Endothelial cell of umbilical vein (primary cell): ENCODE measurements around the gene LMTK2.

Experiments used
- CTCF ChIP-seq, 2 donors: IDR thresholded peaks; 1 replicate in 1 of 2; 2 replicates in 1 of 2; pipeline ENCODE4 v1.5.1; 2011; ENCODE audit warnings: low read length in 2 of 2, mild to moderate bottlenecking in 2 of 2, moderate library complexity in 2 of 2, control low read depth in 1 of 2, inconsistent platforms in 1 of 2, low read depth in 1 of 2; ENCODE audit not compliant: insufficient read depth in 1 of 2; ENCODE audit errors: extremely low read depth in 1 of 2
- EZH2 ChIP-seq: IDR thresholded peaks from 2 replicates; pipeline ENCODE4 v1.6.1; 2012; ENCODE audit warnings: borderline replicate concordance, low read depth, mild to moderate bottlenecking, moderate library complexity, low read length, inconsistent platforms; ENCODE audit not compliant: severe bottlenecking
- JUN ChIP-seq: IDR thresholded peaks from 2 replicates; pipeline ENCODE4 v1.6.1; 2011; ENCODE audit warnings: borderline replicate concordance, low read depth; ENCODE audit not compliant: insufficient read length, insufficient read depth
- MAX ChIP-seq: IDR thresholded peaks from 2 replicates; pipeline ENCODE4 v1.6.1; 2011; ENCODE audit not compliant: insufficient read depth, insufficient read length
- MYC ChIP-seq: IDR thresholded peaks from one replicate; pipeline ENCODE4 v1.6.1; 2011; ENCODE audit warnings: mild to moderate bottlenecking, low read depth, low read length
- POLR2A ChIP-seq: IDR thresholded peaks from 2 replicates; pipeline ENCODE4 v1.6.1; 2012; ENCODE audit warnings: low read depth, mild to moderate bottlenecking, control low read depth, low read length
- POLR2AphosphoS5 ChIP-seq: IDR thresholded peaks from 2 replicates; pipeline ENCODE4 v1.6.1; 2012; ENCODE audit warnings: low read depth, mild to moderate bottlenecking, control low read depth, low read length, moderate library complexity; ENCODE audit not compliant: insufficient read depth

- TF ChIP-seq CTCF (IDR thresholded peaks at IDR 0.05; ENCODE audit: extremely low read depth in 1 of 2, insufficient read depth in 1 of 2, low read depth in 1 of 2, low read length in 2 of 2) (no peak), EZH2 (no peak), POLR2A (no peak), MAX (no peak), MYC (no peak), POLR2AphosphoS5 (no peak), JUN (no peak)
These were observed 124.2 kb downstream of the LMTK2 start for GRCh38 chr7:98230746-98231471.
